Fibroblast of the aortic adventitia (primary cell): ENCODE results near the gene ATP5ME. TPM values are rescaled to one million over a fixed set of nuclear protein-coding genes. Genes with fewer than 3 reads are reported as not detected.
A peak's percentile ranks its signal among the peaks of the same experiment; 100 is the strongest.

Source experiments
- DNase-seq: peaks from one replicate; pipeline ENCODE4 v3.0.0-alpha.2; 2010; ENCODE audit warnings: low read depth
- H3K4me3 ChIP-seq: 2 replicates; pipeline ENCODE4 v1.5.1; 2011; ENCODE audit warnings: low read depth, mild to moderate bottlenecking, control low read depth, low read length, moderate library complexity
- total RNA-seq: library from RNA; depleted of rRNA; stranded (reverse); fragments of >200 nt; gene quantifications from 2 replicates; pipeline ENCODE4 v1.2.3, GENCODE V29; 2012; ENCODE audit warnings: low replicate concordance
- TF ChIP-seq, protein P1 (sequence below): IDR thresholded peaks from 2 replicates; pipeline ENCODE4 v1.5.1; 2011; ENCODE audit warnings: mild to moderate bottlenecking, low read length, control low read depth, inconsistent platforms; ENCODE audit not compliant: insufficient read depth

The ATP5ME gene
- total RNA-seq, 1 donor, result 74.3 TPM

DNA sequence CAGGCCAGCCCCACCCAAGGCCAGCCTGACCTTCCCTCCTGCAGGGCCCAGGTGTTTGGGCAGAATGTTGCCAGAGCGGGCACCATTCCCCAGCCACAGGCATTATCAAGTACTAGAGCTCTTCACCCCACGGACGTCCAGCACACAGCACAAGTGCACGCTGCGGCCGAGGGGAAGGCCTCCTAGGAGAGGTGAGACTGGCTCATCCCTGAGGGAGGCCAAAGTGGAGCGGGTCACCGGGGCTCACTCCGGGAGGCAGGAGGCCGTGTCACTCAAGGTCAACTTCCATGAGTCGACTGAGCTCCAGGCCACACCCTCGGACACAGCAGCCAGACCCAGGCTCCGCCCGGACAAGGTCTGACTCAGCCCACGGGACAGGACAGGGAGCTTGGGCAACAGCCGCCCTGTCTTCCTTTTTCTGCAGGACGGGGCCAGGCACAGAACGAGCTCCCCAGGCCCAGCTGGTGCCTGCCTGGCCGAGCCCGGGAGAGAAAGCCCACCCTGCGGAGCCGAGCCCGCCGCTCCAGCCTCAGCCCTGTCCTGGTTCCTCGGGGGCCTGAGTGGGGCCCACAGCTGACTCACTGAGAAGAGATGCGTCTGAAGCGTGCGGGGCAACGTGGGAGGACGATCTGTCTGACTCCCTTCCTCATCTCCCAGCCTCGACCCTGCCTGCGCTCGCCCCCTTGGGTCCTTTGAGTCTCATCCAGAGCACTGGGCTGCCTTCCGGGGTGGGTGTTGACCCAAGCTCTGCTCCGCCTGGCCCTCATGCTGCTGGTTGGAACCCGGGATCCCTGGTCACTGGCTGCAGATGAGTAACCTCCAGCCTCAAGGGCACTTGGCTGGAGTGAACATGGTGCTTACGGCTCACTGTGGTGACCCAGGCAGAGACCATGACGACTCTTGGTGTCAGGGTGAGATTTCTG is 13.2 kb upstream of the ATP5ME start:
- TF ChIP-seq, protein P1, sequence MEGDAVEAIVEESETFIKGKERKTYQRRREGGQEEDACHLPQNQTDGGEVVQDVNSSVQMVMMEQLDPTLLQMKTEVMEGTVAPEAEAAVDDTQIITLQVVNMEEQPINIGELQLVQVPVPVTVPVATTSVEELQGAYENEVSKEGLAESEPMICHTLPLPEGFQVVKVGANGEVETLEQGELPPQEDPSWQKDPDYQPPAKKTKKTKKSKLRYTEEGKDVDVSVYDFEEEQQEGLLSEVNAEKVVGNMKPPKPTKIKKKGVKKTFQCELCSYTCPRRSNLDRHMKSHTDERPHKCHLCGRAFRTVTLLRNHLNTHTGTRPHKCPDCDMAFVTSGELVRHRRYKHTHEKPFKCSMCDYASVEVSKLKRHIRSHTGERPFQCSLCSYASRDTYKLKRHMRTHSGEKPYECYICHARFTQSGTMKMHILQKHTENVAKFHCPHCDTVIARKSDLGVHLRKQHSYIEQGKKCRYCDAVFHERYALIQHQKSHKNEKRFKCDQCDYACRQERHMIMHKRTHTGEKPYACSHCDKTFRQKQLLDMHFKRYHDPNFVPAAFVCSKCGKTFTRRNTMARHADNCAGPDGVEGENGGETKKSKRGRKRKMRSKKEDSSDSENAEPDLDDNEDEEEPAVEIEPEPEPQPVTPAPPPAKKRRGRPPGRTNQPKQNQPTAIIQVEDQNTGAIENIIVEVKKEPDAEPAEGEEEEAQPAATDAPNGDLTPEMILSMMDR, result no peak
- peak; percentile 83 for DNase-seq
- peak overlapping the region; percentile 22 for H3K4me3 ChIP-seq

DNA sequence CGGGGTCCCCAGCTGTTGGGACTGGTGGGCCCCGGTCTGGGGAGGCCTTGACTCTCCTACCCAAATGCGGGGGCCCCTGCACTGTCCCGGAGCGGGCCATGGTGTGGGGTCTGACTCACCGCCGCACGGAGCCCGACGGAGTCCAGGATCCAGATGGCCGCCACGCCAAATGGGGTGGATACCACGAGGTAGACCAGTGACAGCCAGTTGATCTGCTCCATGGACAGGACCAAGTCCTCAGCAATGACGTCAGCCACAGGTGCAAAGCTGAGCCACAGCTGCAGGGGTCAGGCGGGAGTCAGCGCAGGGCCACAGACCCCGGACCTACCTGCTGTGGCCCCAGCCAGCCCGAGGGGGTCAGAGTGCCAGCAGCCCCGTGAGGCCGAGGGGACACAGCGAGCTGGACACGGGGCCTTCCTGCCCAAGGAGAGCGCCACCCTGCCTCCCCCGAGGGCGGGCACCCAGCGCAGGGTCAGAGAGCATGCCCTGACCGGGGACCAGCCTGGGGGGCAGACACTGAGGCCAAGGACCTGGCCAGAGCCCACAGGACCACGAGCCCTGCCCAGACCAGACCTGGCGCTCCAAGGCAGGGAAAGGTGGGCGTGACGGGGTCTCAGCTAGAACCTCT is 12.5 kb upstream of the ATP5ME start:
- no peak for DNase-seq
- no peak overlapping the region for H3K4me3 ChIP-seq
- TF ChIP-seq, protein P1, result no peak

DNA sequence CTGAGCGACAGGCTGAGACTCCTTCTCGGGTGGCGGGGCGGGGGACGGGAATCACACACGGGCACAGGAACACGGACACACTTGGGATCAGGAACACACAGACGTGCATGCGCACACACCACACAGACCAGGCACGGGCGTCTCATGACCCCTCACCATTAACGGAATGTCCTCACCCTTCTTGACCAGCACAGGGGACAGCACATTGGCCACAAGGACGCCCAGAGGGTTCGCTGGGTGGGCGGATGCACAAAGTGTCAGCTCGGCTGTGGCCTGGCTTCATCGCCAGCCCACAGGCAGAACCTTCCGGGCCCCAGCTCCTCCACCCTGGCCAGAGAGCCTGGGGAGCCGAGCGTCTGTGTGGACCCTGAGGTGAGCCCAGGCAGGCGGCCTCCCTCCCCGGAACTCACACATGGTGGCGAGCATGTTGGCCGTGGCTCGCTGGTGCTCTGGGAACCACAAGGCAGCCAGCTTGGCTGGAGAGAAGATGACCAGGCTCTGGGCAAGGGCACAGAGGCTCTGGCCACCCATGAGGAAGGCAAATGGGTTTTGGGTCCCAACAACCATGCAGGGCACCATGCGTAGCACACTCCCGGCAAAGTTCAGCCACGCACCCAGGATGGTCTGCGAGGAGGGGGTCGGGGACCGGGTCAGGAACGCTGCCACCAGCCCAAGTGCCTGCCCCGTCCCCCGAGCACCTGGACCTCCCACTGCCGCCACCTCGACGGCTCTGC is 11.8 kb upstream of the ATP5ME start:
- TF ChIP-seq, protein P1, result no peak
- no peak for DNase-seq
- no peak overlapping the region for H3K4me3 ChIP-seq

DNA sequence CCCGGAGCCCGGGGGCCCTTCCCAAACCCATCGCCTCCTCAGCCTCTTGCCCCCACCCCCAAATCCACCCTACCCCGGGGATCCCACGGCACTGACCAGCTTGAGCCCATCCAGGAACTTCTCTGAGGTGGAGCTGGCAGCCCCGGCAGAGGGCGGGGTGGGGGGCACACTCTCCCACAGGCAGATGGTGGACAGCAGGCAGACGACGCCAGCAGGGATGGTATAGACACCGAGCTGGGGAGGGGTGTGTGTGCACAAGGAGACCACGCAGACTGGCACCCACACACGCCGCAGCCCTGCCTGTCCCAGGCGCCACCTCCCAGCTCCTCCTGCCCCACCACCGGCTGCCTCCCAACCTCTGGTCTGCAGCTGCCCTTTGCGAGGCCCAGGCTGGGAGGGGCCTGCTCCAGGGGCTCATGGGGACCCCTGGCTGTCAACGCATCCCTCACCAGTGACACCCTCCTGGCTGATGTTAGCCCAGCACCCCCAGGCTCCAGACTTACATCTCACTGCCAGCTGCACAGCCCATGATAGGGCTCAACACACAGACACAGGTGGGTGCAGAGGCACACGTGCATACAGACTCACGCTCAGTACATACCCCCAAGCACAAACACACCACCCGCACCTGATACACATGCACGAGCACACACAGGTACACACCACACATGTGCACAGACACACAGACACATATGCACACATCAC is 10.7 kb upstream of the ATP5ME start:
- H3K4me3 ChIP-seq, result no peak overlapping the region
- DNase-seq, result no peak
- TF ChIP-seq, protein P1, result no peak

DNA sequence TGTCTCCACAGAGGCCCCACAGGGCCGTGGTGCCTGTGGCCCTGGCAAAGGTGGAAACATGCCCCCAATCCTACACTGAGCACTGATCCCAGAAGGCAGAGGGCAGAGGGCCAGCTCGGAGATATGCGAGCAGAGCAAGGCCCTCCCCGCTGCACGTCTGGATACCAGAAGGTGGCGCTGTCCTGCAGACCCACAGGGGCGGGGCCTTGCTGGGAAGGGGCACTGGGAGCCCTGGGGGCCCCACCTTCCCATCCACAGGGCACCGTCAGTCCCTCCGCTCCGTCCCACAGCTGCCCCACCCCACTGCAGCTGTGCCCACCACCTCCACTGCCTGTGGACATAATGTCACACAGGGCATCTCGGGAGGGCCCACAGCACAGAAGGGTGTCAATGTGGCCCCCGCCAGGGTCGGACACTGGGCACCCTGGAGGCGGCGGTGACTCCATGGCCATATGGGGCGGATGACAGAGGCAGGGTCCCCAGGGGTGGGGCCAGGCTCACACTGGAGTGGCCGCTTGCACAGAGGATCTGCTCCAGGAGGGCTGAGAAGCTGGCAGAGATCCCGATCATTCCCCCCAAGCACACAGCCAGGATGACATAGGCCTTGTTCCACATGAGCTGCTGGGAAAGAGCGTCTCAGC is 10.0 kb upstream of the ATP5ME start:
- no peak overlapping the region for H3K4me3 ChIP-seq
- TF ChIP-seq, protein P1, result peak; percentile 77
- peak; percentile 68 for DNase-seq
